Measurements from ENCODE around the gene JUN.

JUN gene

GRCh38 chr1:58783993-58784757 lies at the start of gene JUN:
Gene JUN (minus strand): TSS chr1:58784047. CDS start chr1:58783070, 977 bp downstream.
- peaks cover 28% of the 10 kb centered on the region for H4K20me1 ChIP-seq
- H3K27ac ChIP-seq: peak within 1 kb of the TSS; percentile 94
- peak within 1 kb of the TSS; percentile 93 for H3K9ac ChIP-seq
- H3K4me1 ChIP-seq: peaks cover 22% of the 10 kb centered on the region
- peak within 1 kb of the TSS; percentile 82 for H3K4me3 ChIP-seq
- peak within 1 kb of the TSS; percentile 98 for H3K4me2 ChIP-seq
- TF ChIP-seq Cebpa-rat (IDR thresholded peaks at IDR 0.05): no peak
- no peaks in the 10 kb centered on the region for H3K36me3 ChIP-seq
- no peaks in the 10 kb centered on the region for H3K9me3 ChIP-seq
- H3K27me3 ChIP-seq: peaks cover 8% of the 10 kb centered on the region; the same call in 1 of the 2 replicates

GRCh38 chr1:58833166-58833565 lies 49.3 kb upstream of the JUN start:
- Histone ChIP-seq H3K4me3 (no peak overlapping the region), H3K27me3 (no peaks in the 10 kb centered on the region), H3K9ac (no peak overlapping the region), H4K20me1 (no peaks in the 10 kb centered on the region), H3K27ac (no peak overlapping the region), H3K4me1 (no peaks in the 10 kb centered on the region), H3K9me3 (peaks cover 5% of the 10 kb centered on the region), H3K4me2 (no peak overlapping the region), H3K36me3 (no peaks in the 10 kb centered on the region)
- TF ChIP-seq Cebpa-rat (IDR thresholded peaks at IDR 0.05): no peak

GRCh38 chr1:58830291-58830690 lies 46.4 kb upstream of the JUN start:
- H3K27ac ChIP-seq: no peak overlapping the region
- no peak overlapping the region for H3K9ac ChIP-seq
- no peak for TF ChIP-seq Cebpa-rat (IDR thresholded peaks at IDR 0.05)
- H3K4me2 ChIP-seq: no peak overlapping the region
- H3K36me3 ChIP-seq: no peaks in the 10 kb centered on the region
- no peaks in the 10 kb centered on the region for H3K27me3 ChIP-seq
- no peaks in the 10 kb centered on the region for H3K4me1 ChIP-seq
- H3K4me3 ChIP-seq: no peak overlapping the region
- no peaks in the 10 kb centered on the region for H4K20me1 ChIP-seq
- peaks cover 25% of the 10 kb centered on the region for H3K9me3 ChIP-seq

- no peak for TF ChIP-seq Cebpa-rat (IDR thresholded peaks at IDR 0.05)
- Histone ChIP-seq H3K27ac (no peak overlapping the region), H4K20me1 (no peaks in the 10 kb centered on the region), H3K4me2 (no peak overlapping the region), H3K4me3 (no peak overlapping the region), H3K4me1 (no peaks in the 10 kb centered on the region), H3K9ac (no peak overlapping the region), H3K9me3 (peaks cover 25% of the 10 kb centered on the region), H3K27me3 (no peaks in the 10 kb centered on the region), H3K36me3 (no peaks in the 10 kb centered on the region)
Measured at GRCh38 chr1:58829866-58830265, 46.0 kb upstream of the JUN start.

GRCh38 chr1:58827298-58827697 lies 43.5 kb upstream of the JUN start:
- H4K20me1 ChIP-seq: no peaks in the 10 kb centered on the region
- no peaks in the 10 kb centered on the region for H3K27me3 ChIP-seq
- H3K4me2 ChIP-seq: no peak overlapping the region
- no peak overlapping the region for H3K4me3 ChIP-seq
- H3K9ac ChIP-seq: no peak overlapping the region
- no peak overlapping the region for H3K27ac ChIP-seq
- H3K36me3 ChIP-seq: no peaks in the 10 kb centered on the region
- no peaks in the 10 kb centered on the region for H3K4me1 ChIP-seq
- H3K9me3 ChIP-seq: peaks cover 25% of the 10 kb centered on the region
- TF ChIP-seq Cebpa-rat (IDR thresholded peaks at IDR 0.05): no peak

GRCh38 chr1:58824753-58825389 lies 41.0 kb upstream of the JUN start:
- Histone ChIP-seq H3K27ac (no peak overlapping the region), H3K36me3 (no peaks in the 10 kb centered on the region), H3K4me1 (no peaks in the 10 kb centered on the region), H3K4me2 (no peak overlapping the region), H3K9ac (no peak overlapping the region), H3K4me3 (no peak overlapping the region), H3K27me3 (no peaks in the 10 kb centered on the region), H4K20me1 (no peaks in the 10 kb centered on the region), H3K9me3 (peaks cover 25% of the 10 kb centered on the region)
- no peak for TF ChIP-seq Cebpa-rat (IDR thresholded peaks at IDR 0.05)

- no peaks in the 10 kb centered on the region for H4K20me1 ChIP-seq
- H3K4me1 ChIP-seq: no peaks in the 10 kb centered on the region
- no peak overlapping the region for H3K4me2 ChIP-seq
Measured at GRCh38 chr1:58823481-58824010, 39.7 kb upstream of the JUN start.

GRCh38 chr1:58821309-58821708 lies 37.5 kb upstream of the JUN start:
- H3K9me3 ChIP-seq: peaks cover 4% of the 10 kb centered on the region; the same call in 1 of the 2 replicates
- no peak overlapping the region for H3K9ac ChIP-seq
- no peaks in the 10 kb centered on the region for H3K27me3 ChIP-seq
- no peak overlapping the region for H3K4me2 ChIP-seq
- H4K20me1 ChIP-seq: no peaks in the 10 kb centered on the region
- no peak overlapping the region for H3K4me3 ChIP-seq
- H3K27ac ChIP-seq: no peak overlapping the region
- peaks cover 5% of the 10 kb centered on the region for H3K4me1 ChIP-seq
- H3K36me3 ChIP-seq: no peaks in the 10 kb centered on the region
- TF ChIP-seq Cebpa-rat (IDR thresholded peaks at IDR 0.05): no peak

More at GRCh38 chr1:58823481-58824010, 39.7 kb upstream of the JUN start:
- Histone ChIP-seq H3K9me3 (peaks cover 24% of the 10 kb centered on the region), H3K27me3 (no peaks in the 10 kb centered on the region), H3K36me3 (no peaks in the 10 kb centered on the region), H3K27ac (no peak overlapping the region), H3K9ac (no peak overlapping the region), H3K4me3 (no peak overlapping the region)
- no peak for TF ChIP-seq Cebpa-rat (IDR thresholded peaks at IDR 0.05)

- H3K9ac ChIP-seq: no peak overlapping the region
- TF ChIP-seq Cebpa-rat (IDR thresholded peaks at IDR 0.05): no peak
- no peak overlapping the region for H3K4me3 ChIP-seq
- no peaks in the 10 kb centered on the region for H4K20me1 ChIP-seq
- H3K36me3 ChIP-seq: no peaks in the 10 kb centered on the region
- H3K27me3 ChIP-seq: no peaks in the 10 kb centered on the region
- H3K4me2 ChIP-seq: no peak overlapping the region
- no peak overlapping the region for H3K27ac ChIP-seq
- no peaks in the 10 kb centered on the region for H3K9me3 ChIP-seq
- peaks cover 21% of the 10 kb centered on the region for H3K4me1 ChIP-seq
Measured at GRCh38 chr1:58818976-58819375, 35.1 kb upstream of the JUN start.

GRCh38 chr1:58818075-58818474 lies 34.2 kb upstream of the JUN start:
- Histone ChIP-seq H3K4me1 (peaks cover 21% of the 10 kb centered on the region), H3K4me2 (no peak overlapping the region), H3K9ac (no peak overlapping the region), H3K27me3 (no peaks in the 10 kb centered on the region), H3K9me3 (no peaks in the 10 kb centered on the region), H4K20me1 (no peaks in the 10 kb centered on the region), H3K36me3 (no peaks in the 10 kb centered on the region), H3K27ac (no peak overlapping the region), H3K4me3 (no peak overlapping the region)
- no peak for TF ChIP-seq Cebpa-rat (IDR thresholded peaks at IDR 0.05)

Data from BLaER1 (cell line).